AG10803 (cell line): ENCODE measurements around the gene KRT81.

Experiments used
- DNase-seq: peaks from one replicate; pipeline ENCODE4 v3.0.0; 2010; ENCODE audit warnings: low read depth
- H3K4me3 ChIP-seq: 2 replicates; pipeline ENCODE4 v1.5.1; 2011; ENCODE audit warnings: mild to moderate bottlenecking, low read length, control low read depth
- TF ChIP-seq, protein P1 (sequence below): conservative IDR thresholded peaks from 2 replicates; pipeline ENCODE4 v1.5.1; 2011; ENCODE audit warnings: mild to moderate bottlenecking, low read length, control low read depth, inconsistent platforms

Gene KRT81

GRCh38 chr12:52245962-52246569 lies 45.3 kb downstream of the KRT81 start:
- TF ChIP-seq, protein P1, sequence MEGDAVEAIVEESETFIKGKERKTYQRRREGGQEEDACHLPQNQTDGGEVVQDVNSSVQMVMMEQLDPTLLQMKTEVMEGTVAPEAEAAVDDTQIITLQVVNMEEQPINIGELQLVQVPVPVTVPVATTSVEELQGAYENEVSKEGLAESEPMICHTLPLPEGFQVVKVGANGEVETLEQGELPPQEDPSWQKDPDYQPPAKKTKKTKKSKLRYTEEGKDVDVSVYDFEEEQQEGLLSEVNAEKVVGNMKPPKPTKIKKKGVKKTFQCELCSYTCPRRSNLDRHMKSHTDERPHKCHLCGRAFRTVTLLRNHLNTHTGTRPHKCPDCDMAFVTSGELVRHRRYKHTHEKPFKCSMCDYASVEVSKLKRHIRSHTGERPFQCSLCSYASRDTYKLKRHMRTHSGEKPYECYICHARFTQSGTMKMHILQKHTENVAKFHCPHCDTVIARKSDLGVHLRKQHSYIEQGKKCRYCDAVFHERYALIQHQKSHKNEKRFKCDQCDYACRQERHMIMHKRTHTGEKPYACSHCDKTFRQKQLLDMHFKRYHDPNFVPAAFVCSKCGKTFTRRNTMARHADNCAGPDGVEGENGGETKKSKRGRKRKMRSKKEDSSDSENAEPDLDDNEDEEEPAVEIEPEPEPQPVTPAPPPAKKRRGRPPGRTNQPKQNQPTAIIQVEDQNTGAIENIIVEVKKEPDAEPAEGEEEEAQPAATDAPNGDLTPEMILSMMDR: no peak
- no peak for DNase-seq
- H3K4me3 ChIP-seq: no peak overlapping the region

GRCh38 chr12:52245259-52245961 lies 45.9 kb downstream of the KRT81 start:
- no peak overlapping the region for H3K4me3 ChIP-seq
- DNase-seq: no peak

GRCh38 chr12:52244615-52244994 lies 46.7 kb downstream of the KRT81 start:
- H3K4me3 ChIP-seq: no peak overlapping the region
- TF ChIP-seq, protein P1: no peak
- DNase-seq: no peak

More at GRCh38 chr12:52245259-52245961, 45.9 kb downstream of the KRT81 start:
- TF ChIP-seq, protein P1: no peak

DNA sequence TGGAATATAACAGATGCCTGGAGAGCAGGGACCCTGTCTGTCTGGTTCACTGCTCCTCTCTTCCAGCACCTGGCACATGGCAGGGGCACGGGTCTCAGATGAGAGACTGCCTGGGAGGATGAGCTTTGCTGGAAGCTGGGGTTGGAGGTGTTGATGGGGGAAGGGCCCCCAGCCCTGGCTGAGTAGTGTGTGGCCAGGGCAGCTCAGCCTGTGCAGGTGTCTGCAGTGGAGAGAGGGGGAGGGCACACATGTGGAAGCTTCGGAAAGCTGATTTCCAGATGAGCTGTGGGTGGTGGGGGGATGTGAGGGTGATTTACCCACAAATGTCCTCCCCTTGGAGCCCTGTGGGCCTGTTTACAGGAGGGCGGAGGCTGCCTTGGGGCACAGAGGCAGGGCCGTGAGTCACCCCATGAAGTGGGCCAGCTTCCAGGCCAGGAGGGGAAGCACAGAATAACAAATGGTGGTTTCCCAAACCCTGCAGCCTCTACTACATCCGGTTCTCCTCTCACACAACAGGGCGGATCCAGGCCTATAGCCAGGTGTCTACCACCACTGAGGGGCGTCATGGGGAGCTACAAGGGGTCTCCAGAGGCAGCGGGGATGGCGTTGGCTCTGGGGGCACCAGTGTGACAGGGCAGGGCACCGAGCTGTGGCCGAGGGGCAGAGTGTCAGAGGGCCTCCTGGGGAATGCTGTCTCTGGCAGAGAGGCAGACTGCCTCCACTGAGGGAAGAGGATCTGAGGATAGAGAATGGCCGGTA lies 47.3 kb downstream of the KRT81 start:
- TF ChIP-seq, protein P1: no peak
- DNase-seq: peak; percentile 92
- H3K4me3 ChIP-seq: no peak overlapping the region

DNA sequence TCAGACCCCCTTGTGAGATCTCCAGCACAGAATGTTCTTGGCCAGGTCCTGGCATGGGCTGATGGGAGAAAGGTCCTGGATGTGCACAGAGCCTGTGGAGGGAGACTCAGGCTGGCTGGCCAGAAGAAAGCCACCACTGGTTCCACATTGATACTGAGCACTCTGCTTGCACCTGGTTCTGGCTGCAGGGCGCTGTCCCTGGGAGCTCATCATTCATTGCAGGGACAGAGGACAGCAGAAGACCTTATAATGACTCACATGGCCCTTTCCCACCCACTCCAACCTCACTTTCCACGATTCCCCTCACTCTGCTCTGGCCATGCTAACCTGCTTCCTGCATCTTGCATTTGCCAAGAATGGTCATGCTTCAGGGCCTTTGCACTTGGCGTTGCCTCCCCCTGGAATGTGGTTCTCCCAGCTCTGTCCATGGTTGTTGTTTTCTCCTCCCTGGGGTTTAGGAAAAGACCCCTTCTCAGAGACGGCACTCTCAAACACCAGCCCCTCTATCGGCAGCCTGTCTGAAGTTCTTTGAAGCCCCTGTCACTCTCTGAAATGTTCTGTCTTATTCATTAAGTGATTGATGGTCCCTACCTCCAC lies 48.0 kb downstream of the KRT81 start:
- TF ChIP-seq, protein P1: no peak
- no peak for DNase-seq
- no peak overlapping the region for H3K4me3 ChIP-seq

GRCh38 chr12:52242442-52243258 lies 48.7 kb downstream of the KRT81 start:
- DNase-seq: no peak
- TF ChIP-seq, protein P1: no peak

More at GRCh38 chr12:52242442-52243258, 48.7 kb downstream of the KRT81 start:
- H3K4me3 ChIP-seq: no peak overlapping the region
